CD4-positive, CD25-positive, alpha-beta regulatory T cell (primary cell): ENCODE results near the gene EXOC6B. TPM values are rescaled to one million over a fixed set of nuclear protein-coding genes. Genes with fewer than 3 reads are reported as not detected.

Experiments used
- ATAC-seq, 2 donors: fragments of 150-1000 bp; cut with Tn5 transposase; one replicate each; pipeline ENCODE4 v1.10.0; 2021; ENCODE audit warnings: low read depth in 2 of 2, moderate number of reproducible peaks in 2 of 2, moderate library complexity in 1 of 2
- DNase-seq, 3 donors: peaks; one replicate each; pipeline versions ENCODE4 v3.0.0 to v3.0.0-alpha.2; 2012 to 2022; ENCODE audit warnings: mixed read lengths in 1 of 3
- H3K27ac ChIP-seq: one replicate; pipeline ENCODE4 v1.7.0; 2013; ENCODE audit warnings: mild to moderate bottlenecking, low read length; ENCODE audit not compliant: insufficient read depth, poor library complexity, severe bottlenecking
- H3K27me3 ChIP-seq: one replicate; pipeline ENCODE4 v1.7.0; 2013; ENCODE audit warnings: low read length; ENCODE audit not compliant: control insufficient read depth, insufficient read depth
- H3K36me3 ChIP-seq: one replicate; pipeline ENCODE4 v1.7.0; 2013; ENCODE audit warnings: mild to moderate bottlenecking, low read length, moderate library complexity; ENCODE audit not compliant: control insufficient read depth, insufficient read depth
- H3K4me1 ChIP-seq: 2 replicates; pipeline ENCODE4 v1.7.0; 2013; ENCODE audit warnings: mild to moderate bottlenecking, low read length; ENCODE audit not compliant: insufficient read depth, control insufficient read depth, poor library complexity, severe bottlenecking
- H3K4me3 ChIP-seq: one replicate; pipeline ENCODE4 v1.7.0; 2013; ENCODE audit warnings: low read depth, mild to moderate bottlenecking, low read length, moderate library complexity
- H3K9me3 ChIP-seq, 2 experiments: 1 replicate in 1 of 2; 2 replicates in 1 of 2; pipeline ENCODE4 v1.7.0; 2013; ENCODE audit warnings: low read length in 2 of 2, mild to moderate bottlenecking in 1 of 2, moderate library complexity in 1 of 2; ENCODE audit not compliant: control insufficient read depth in 2 of 2
- H3K27ac Mint-ChIP-seq, 3 donors: one replicate each; pipeline ENCODE4 v1.8.0; 2020 to 2022; ENCODE audit warnings: mild to moderate bottlenecking in 3 of 3, mixed read lengths in 3 of 3, moderate library complexity in 2 of 3
- H3K27me3 Mint-ChIP-seq: one replicate; pipeline ENCODE4 v1.8.0; 2022; ENCODE audit warnings: mild to moderate bottlenecking, mixed read lengths
- H3K36me3 Mint-ChIP-seq: one replicate; pipeline ENCODE4 v1.8.0; 2020; ENCODE audit warnings: mixed read lengths
- H3K4me1 Mint-ChIP-seq, 4 donors: one replicate each; pipeline ENCODE4 v1.8.0; 2020 to 2022; ENCODE audit warnings: mixed read lengths in 4 of 4, mild to moderate bottlenecking in 1 of 4
- H3K4me3 Mint-ChIP-seq, 4 donors: one replicate each; pipeline ENCODE4 v1.8.0; 2020 to 2022; ENCODE audit warnings: mild to moderate bottlenecking in 4 of 4, mixed read lengths in 4 of 4, moderate library complexity in 3 of 4
- H3K9me3 Mint-ChIP-seq, 7 donors: one replicate each; pipeline ENCODE4 v1.8.0; 2020 to 2022; ENCODE audit warnings: mixed read lengths in 7 of 7, mild to moderate bottlenecking in 3 of 7, moderate library complexity in 2 of 7
- polyA plus RNA-seq, 4 donors: library from polyadenylated mRNA; unstranded; fragments of 300-500 nt; fragmentation: Illumina TruSeq; gene quantifications; one replicate each; pipeline ENCODE4 v1.2.3, GENCODE V29; 2021
- total RNA-seq: library from RNA; stranded (reverse); gene quantifications from one replicate; pipeline ENCODE4 v1.2.3, GENCODE V29; 2022

EXOC6B gene
- total and polyA plus RNA-seq, 5 donors from 2014 or later = 1.5 to 20.8 (median 2.1) TPM

DNA sequence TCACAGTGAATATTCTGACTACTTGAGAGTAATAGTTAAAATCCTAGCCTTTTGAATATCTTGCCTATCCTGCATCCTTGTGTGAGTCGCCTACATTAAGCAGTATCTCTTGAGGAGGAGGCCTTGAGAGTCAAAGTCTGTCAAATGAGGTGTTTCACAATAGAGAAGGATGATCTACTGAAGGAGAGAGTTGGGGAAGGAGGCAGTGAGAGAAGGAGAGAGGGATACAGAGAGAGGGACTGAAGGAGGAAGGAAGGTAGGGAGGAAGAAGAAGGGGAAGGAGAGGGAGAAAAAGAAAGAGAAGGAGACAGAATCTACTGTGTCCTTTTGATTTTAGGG is 554.6 kb downstream of the EXOC6B start:
- Mint-ChIP-seq H3K4me3 (no peak overlapping the region), H3K4me1 (no peaks in the 10 kb centered on the region)

DNA sequence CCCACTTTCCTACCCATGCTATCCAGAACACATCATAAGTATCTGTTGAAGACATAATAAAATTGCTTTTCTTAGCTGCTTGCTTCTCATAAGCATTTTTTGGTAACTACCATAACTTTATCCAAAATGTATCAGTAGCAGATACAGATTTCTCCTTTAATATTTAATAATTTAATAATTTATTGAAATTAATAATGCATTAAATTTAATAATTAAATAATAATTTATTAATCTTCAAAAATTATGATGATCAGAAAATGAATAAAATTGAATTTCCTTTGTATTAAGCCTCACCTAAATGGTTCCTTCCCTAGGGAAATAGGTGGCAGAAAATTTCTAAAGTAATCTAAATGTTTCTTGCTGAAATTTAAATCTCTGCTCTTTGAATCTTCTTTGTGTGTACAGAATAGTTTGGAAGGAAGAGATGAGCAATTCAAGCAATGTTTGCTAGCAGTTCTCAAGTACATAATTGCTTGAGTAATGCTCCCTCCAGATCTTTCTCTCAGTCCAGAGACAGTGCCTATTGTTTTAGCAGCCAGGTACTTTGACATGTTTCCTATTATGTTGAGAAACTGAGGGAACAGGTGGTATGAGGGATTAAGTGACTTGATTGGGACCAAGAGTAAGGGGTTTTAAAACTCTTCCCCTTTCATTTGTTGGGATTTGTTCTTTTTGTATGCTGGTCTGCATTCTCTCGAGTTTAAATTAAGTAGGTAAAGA is 555.1 kb downstream of the EXOC6B start:
- Mint-ChIP-seq H3K4me3 (no peak overlapping the region), H3K9me3 (peaks cover 0 to 3% (median 0%) of the 10 kb centered on the region in 7 donors), H3K36me3 (peaks cover 4% of the 10 kb centered on the region), H3K27ac (no peak overlapping the region), H3K27me3 (no peaks in the 10 kb centered on the region), H3K4me1 (no peaks in the 10 kb centered on the region)
- Histone ChIP-seq H3K36me3 (no peaks in the 10 kb centered on the region), H3K9me3 (no peaks in the 10 kb centered on the region), H3K4me1 (no peaks in the 10 kb centered on the region), H3K27ac (no peak overlapping the region), H3K4me3 (no peak overlapping the region), H3K27me3 (no peaks in the 10 kb centered on the region)
- ATAC-seq (no peak), DNase-seq (no peak)

More for the DNA sequence above, 554.6 kb downstream of the EXOC6B start:
- Histone ChIP-seq H3K4me3 (no peak overlapping the region), H3K9me3 (no peaks in the 10 kb centered on the region), H3K27me3 (no peaks in the 10 kb centered on the region), H3K27ac (no peak overlapping the region), H3K4me1 (no peaks in the 10 kb centered on the region), H3K36me3 (no peaks in the 10 kb centered on the region)
- Mint-ChIP-seq H3K27ac (no peak overlapping the region), H3K27me3 (no peaks in the 10 kb centered on the region), H3K9me3 (peaks cover 0 to 3% (median 0%) of the 10 kb centered on the region in 7 donors), H3K36me3 (peaks cover 4% of the 10 kb centered on the region)
- DNase-seq (no peak), ATAC-seq (no peak)

DNA sequence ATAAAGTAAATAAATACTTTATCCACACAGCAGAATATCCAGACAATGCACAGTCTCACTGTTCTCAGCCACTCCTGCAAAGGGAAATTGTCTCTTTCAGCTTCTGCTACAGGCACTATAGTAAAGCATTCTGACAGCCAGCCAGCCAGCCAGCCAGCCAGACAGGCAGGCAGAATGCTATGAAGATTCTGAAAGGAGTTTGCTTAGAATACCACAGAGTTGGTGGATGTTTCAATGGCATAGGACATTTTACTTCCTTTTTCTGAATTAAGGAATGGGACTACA is 562.1 kb downstream of the EXOC6B start:
- Histone ChIP-seq H3K27ac (no peak overlapping the region), H3K27me3 (no peaks in the 10 kb centered on the region), H3K4me1 (no peaks in the 10 kb centered on the region), H3K36me3 (no peaks in the 10 kb centered on the region), H3K4me3 (no peak overlapping the region), H3K9me3 (no peaks in the 10 kb centered on the region)
- H3K9me3 Mint-ChIP-seq = peaks cover 0 to 4% (median 0%) of the 10 kb centered on the region in 7 donors
- peaks cover 8% of the 10 kb centered on the region for H3K36me3 Mint-ChIP-seq
- no peaks in the 10 kb centered on the region for H3K4me1 Mint-ChIP-seq
- no peak overlapping the region for H3K4me3 Mint-ChIP-seq
- DNase-seq = no peak
- no peaks in the 10 kb centered on the region for H3K27me3 Mint-ChIP-seq
- no peak overlapping the region for H3K27ac Mint-ChIP-seq
- ATAC-seq = no peak

DNA sequence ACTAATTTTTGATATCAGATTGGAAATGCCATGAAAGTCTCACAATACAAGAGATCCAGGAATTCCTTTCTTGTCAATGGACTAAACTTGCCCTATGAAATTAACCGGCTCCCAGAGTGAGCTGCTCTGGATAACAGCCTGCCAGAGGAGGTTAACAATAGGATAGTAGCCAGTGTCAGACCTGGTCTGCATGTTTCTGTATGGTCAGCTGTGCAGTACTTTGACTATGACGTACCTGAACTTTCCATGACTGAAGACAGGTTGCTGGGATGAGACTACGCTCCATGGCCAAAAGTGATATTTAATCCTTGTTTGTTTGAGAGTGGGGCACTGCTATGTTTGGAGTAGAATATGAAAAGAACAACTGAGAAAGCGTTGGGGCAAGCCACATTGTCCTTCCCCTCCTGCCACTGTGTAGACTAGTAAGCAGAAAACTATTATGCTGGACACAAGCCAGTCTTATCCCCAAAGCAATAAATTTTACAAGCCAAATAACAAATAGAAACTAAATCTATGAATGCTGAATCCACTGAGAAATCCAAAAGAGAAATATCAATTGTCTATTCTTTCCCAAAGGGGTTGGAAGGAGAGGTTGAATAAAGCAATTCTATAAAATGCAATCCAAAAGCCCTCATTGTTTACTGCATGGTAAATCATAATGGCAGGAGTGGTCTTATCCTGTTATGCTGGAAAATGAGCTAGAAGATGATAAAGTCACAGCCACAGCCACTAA is 562.6 kb downstream of the EXOC6B start:
- Histone ChIP-seq H3K4me1 (no peaks in the 10 kb centered on the region), H3K9me3 (no peaks in the 10 kb centered on the region), H3K27ac (no peak overlapping the region), H3K4me3 (no peak overlapping the region), H3K36me3 (no peaks in the 10 kb centered on the region), H3K27me3 (no peaks in the 10 kb centered on the region)
- ATAC-seq (no peak), DNase-seq (no peak)
- Mint-ChIP-seq H3K4me1 (no peaks in the 10 kb centered on the region), H3K27me3 (no peaks in the 10 kb centered on the region), H3K4me3 (no peak overlapping the region), H3K9me3 (peaks cover 0 to 4% (median 0%) of the 10 kb centered on the region in 7 donors), H3K36me3 (peaks cover 8% of the 10 kb centered on the region), H3K27ac (no peak overlapping the region)

DNA sequence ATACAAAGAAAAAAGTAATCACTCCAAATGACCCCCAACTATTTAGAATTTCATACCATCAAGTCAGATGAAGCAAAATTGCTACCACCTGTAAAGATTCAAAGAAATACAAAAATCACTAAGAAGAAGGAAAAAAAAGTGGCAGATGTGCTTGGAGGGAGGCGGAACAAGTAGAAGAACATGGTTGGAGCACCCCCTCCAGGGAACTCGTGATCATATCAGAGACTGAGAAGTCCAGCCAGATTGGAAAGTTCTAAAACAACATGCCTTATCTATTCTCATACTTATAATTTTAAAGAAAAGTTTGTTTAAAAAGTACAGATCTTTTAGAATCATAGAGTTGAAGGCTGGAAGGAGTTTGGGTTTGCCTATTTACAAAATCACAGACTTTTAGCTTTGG is 564.8 kb downstream of the EXOC6B start:
- peaks cover 4% of the 10 kb centered on the region for H3K36me3 Mint-ChIP-seq
- Histone ChIP-seq H3K27ac (no peak overlapping the region), H3K36me3 (no peaks in the 10 kb centered on the region), H3K9me3 (no peaks in the 10 kb centered on the region), H3K27me3 (no peaks in the 10 kb centered on the region), H3K4me3 (no peak overlapping the region), H3K4me1 (no peaks in the 10 kb centered on the region)
- H3K27ac Mint-ChIP-seq = no peak overlapping the region
- no peaks in the 10 kb centered on the region for H3K4me1 Mint-ChIP-seq
- no peak for ATAC-seq
- DNase-seq = no peak
- H3K27me3 Mint-ChIP-seq = no peaks in the 10 kb centered on the region
- H3K4me3 Mint-ChIP-seq = no peak overlapping the region
- H3K9me3 Mint-ChIP-seq = peaks cover 0 to 4% (median 0%) of the 10 kb centered on the region in 7 donors

DNA sequence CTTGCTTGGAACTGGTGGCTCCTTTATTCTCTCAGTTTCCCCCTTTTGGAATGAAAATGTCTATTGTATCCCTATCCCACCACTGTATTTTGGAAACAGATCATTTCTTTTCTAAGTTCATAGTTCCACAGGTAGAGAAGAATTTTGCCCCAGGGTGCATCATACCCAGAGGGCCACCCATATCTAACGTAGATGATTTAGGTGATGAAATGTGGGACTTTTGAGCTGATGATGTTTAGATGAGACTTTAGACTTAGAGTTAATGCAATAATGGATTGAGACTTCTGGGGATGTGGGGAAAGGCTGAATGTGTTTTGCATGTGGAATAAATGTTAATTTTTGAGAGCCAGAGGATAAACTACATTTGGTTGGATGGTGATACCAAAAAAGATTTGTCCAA is 570.3 kb downstream of the EXOC6B start:
- H3K36me3 ChIP-seq = no peaks in the 10 kb centered on the region
- Mint-ChIP-seq H3K9me3 (peaks cover 0 to 8% (median 2%) of the 10 kb centered on the region in 7 donors), H3K27ac (no peak overlapping the region), H3K4me1 (no peaks in the 10 kb centered on the region), H3K36me3 (peaks cover 7% of the 10 kb centered on the region), H3K4me3 (no peak overlapping the region), H3K27me3 (no peaks in the 10 kb centered on the region)
- no peak for ATAC-seq
- no peak overlapping the region for H3K27ac ChIP-seq
- no peaks in the 10 kb centered on the region for H3K4me1 ChIP-seq
- DNase-seq = no peak
- no peaks in the 10 kb centered on the region for H3K27me3 ChIP-seq
- H3K9me3 ChIP-seq = peaks cover 0 to 6% of the 10 kb centered on the region in 2 experiments
- no peak overlapping the region for H3K4me3 ChIP-seq

DNA sequence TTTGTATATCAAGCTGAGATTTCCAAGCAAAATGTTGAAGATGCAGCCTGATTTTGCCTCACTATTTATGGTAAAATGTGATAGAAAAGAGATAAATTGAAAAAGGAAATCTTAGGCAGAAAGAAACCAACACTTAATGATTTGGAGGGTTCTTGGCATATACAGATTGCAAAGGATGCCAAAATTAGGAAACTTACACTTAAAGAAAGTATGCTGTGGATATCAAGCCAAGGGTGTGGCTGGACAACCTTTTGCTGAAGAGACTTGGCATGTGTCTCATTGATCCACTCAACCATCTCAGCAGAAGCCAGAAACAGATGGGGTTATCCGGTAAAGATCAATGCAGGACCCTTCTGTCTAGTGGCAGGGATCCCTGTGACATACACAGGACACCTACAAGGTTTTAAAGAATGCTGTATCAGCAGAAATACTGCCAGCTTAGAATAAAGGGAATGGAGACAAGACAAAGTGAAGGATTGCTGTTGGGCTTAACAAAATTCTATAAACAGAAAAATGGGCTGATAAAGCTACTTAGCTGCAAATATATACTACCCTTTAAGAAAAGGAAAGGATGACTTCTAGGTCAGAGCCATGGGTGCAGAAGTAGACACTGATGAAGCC is 570.9 kb downstream of the EXOC6B start:
- no peak overlapping the region for H3K27ac ChIP-seq
- Mint-ChIP-seq H3K4me1 (peaks cover 0 to under 1% (median 0%) of the 10 kb centered on the region in 4 donors), H3K36me3 (peaks cover 3% of the 10 kb centered on the region), H3K4me3 (no peak overlapping the region), H3K9me3 (peaks cover 0 to 8% (median 2%) of the 10 kb centered on the region in 7 donors), H3K27ac (no peak overlapping the region), H3K27me3 (no peaks in the 10 kb centered on the region)
- DNase-seq (no peak), ATAC-seq (no peak)
- peaks cover 0 to 6% of the 10 kb centered on the region in 2 experiments for H3K9me3 ChIP-seq
- no peaks in the 10 kb centered on the region for H3K36me3 ChIP-seq
- no peak overlapping the region for H3K4me3 ChIP-seq
- no peaks in the 10 kb centered on the region for H3K27me3 ChIP-seq
- no peaks in the 10 kb centered on the region for H3K4me1 ChIP-seq
